NCI-H1048 (cell line): Measurements from ENCODE around the gene MAGEB4.
"Not testable (repeated sequence)": the region's sequence is repeated elsewhere in the genome, so short reads cannot be mapped to it uniquely, and the experiment has no call there.

Experiments used
- DNase-seq: peaks from one replicate; lab custom pipeline; 2025; lab: John Stamatoyannopoulos, UW

Gene MAGEB4, protein sequence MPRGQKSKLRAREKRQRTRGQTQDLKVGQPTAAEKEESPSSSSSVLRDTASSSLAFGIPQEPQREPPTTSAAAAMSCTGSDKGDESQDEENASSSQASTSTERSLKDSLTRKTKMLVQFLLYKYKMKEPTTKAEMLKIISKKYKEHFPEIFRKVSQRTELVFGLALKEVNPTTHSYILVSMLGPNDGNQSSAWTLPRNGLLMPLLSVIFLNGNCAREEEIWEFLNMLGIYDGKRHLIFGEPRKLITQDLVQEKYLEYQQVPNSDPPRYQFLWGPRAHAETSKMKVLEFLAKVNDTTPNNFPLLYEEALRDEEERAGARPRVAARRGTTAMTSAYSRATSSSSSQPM

DNA sequence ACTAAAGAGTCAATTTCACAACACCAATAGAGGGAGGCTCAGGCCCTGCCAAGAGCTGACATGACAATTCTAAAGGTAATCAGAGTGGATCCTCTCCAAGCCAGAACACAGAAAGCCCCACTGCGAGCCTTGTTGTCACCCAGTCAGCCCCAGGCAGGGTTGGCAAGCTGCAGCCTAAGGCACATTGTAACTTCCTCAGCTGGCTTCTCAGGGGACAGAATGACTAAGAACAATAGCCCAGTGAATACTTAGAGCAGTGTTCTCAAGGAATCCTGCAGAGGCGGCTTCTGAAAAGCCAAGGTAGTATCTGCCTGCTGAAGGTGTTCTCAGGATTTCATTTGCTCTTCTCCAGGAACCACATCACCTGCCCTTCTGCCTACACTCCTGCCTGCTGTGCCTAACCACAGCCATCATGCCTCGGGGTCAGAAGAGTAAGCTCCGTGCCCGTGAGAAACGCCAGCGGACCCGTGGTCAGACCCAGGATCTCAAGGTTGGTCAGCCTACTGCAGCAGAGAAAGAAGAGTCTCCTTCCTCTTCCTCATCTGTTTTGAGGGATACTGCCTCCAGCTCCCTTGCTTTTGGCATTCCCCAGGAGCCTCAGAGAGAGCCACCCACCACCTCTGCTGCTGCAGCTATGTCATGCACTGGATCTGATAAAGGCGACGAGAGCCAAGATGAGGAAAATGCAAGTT lies at the start of gene MAGEB4:
MAGEB4 (plus strand) TSS at position 277 of the 692 bp plus-strand sequence; CDS start at position 413, 136 bp downstream.
- DNase-seq = no peak

DNA sequence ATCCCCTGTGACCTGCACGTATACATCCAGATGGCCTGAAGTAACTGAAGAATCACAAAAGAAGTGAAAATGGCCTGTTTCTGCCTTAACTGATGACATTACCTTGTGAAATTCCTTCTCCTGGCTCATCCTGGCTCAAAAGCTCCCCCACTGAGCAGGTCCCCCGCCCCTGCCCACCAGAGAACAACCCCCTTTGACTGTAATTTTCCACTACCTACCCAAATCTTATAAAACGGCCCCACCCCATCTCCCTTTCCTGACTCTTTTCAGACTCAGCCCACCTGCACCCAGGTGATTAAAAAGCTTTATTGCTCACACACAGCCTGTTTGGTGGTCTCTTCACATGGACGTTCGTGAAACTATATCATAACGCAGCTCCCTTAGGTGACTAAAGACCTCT lies 47.9 kb upstream of the MAGEB4 start:
- not testable (repeated sequence) for DNase-seq

DNA sequence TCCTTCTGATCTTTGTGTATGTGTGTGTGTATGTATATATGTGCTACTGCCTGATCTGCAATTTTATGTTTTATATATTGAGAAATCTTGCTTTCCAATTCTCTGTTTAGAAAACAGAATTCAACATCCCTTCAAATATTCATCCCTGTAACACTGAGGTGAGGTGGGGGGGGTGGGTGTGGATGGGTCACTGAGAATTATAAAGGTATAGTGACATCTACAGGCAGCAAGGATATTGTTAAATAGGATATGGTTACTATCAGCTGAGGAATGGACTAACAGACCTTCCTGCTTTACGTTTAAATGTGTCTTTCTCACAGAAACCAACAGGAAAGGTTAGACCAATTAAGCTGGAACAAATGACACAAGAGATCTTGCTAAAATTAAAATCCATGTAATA lies 45.5 kb upstream of the MAGEB4 start:
- DNase-seq = no peak

DNA sequence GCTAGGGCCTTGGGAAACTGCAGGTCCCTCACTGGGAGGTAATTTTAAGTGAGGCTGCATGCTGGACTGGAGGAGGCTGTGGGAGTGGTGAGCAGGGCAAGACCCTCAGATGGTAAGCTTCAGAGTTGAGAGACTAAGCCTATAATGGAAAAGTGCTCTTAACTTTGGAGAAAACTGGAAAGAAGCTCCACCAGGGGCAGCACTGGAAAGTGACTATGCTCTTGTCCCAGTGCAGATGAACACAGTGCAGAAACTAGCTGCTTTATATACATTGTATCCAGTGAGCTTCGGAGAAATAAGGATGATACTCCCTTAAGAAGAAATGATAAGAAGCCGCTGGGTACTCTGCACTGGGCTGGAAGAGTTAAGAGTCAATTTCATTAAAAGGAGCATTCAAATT lies 29.6 kb upstream of the MAGEB4 start:
- no peak for DNase-seq

DNA sequence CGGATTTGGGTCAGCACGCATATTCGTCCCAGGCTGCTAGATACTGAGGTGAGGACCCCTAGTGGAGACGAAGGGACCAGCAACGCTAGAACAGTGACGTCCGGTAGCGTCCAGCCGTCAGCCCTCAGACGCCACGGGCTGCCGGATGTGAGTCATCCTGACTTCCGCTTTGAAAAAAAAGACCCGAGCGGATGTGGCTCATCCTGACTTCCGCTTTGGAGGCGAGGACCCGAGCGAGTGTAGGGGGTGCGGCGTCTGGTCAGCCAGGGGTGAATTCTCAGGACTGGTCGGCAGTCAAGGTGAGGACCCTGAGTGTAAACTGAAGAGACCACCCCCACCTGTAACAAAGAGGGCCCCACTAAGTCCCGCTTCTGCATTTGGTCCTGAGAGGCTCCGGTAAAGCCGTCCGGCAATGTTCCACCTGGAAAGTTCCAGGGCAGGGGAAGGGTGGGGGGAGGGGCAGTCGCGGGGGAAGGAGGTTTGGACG lies 26.4 kb upstream of the MAGEB4 start, which contains the start of gene MAGEB2:
MAGEB2 (plus strand) TSS at position 207 of the 487 bp plus-strand sequence. CDS start 3,018 bp downstream, outside the sequence.
- DNase-seq = no peak

DNA sequence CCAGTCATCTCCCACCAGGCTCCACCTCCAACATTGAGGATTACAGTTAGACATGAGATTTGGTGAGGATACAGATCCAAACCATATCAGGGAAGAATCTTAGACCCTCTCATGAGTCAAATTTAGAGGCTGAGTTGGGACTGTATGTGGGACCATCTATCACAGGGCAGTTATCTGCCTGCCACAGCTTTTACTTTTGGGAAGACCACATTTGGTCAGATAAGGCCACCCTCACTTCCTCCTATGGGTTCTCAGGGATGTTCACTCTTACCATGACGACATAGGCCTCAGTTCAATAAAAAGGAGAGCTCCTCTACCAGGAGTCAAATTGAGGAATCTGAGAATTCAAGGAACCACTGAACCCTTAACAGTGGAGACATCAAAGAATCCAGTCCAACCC lies 24.3 kb upstream of the MAGEB4 start:
- DNase-seq = no peak

DNA sequence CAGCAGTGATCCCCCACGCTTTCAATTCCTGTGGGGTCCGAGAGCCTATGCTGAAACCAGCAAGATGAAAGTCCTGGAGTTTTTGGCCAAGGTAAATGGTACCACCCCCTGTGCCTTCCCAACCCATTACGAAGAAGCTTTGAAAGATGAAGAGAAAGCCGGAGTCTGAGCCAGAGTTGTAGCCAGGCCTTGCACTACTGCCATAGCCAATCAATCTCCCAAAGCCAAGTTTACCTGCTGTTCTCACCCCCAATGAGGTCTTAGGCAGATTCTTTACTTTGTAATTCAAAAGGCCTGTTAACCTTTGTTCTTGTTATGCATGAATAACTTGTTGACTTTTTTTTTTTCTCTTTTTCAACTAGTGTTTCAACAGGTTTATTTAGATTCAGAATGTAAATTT lies 22.4 kb upstream of the MAGEB4 start:
- DNase-seq = no peak

DNA sequence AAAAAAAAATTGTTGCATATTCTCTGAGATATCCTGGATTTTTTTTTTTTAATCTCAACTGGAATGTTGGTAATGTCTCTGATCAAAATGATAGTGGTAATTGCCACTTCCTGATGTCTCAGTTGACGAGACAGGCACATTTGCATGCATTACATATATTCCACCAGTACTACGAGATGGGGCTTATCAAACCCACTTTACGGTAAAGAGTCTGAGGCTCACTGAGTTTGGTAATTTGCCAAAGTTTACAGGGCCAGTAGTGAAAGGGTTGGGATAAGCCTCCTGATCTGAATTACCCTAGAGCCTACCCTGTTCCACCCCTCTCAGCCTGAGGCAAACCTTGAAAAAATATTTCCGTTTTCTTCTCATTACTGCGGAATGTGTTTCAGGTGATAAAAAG lies 21.1 kb upstream of the MAGEB4 start:
- DNase-seq = no peak

DNA sequence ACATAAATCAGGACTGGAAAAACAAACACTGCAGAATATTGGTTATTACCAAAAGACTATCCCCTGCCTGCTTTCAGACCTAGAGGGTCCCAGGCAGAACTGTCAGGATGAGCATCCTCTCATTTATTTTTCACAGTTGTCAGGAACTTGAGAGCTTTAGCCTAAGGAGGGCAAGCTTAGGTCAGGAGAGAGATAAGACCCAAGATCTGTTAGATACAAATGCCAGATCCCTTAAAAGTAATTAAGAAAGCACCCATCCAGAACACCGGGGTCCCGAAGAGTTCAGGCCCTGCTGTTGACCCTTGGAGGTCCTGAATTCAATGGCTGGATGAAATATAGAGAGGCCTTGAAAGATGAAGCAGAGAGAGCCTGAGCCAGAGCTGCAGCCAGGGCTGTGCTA lies 17.3 kb upstream of the MAGEB4 start:
- DNase-seq = no peak

DNA sequence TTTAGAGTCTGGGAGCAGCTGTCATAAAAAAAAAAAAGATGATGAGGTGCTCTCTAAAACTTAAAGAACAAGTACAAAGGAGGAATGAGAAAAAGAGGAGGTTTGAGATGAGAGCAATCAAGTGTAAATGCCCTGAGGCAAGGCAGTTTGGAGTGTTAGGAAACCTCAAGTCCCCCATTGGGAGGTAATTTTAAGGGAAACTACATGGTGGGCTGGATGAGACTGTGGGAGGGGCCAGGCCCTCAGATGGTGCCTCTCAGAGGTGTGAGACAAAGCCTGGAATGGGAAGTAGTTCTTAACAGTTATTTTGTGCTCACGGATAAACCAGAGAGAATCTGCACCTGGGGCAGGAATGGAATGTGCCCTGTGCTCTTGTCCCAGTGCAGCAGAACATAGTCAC lies 13.3 kb upstream of the MAGEB4 start:
- no peak for DNase-seq

DNA sequence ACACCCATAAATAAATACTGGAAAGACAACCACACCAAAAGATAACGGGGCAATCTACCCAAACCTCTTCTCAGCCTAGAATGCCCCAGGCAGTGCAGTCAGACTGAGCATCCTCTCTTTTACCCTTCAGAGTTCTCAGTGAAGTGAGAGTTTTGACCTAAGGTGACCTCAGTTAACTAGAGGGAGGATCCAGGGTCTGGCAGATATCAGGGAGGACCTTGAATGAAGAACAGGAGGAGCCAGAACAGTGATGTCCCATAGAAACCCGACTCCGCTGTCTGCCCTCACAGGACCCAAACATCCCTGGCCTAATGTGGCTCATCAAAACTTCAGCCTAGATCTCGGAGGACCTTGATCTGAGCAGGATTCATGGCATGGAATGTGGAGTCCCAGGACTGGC lies 11.4 kb upstream of the MAGEB4 start, which contains the start of gene MAGEB3:
MAGEB3 (plus strand) TSS at position 263 of the 400 bp plus-strand sequence. CDS start 5,268 bp downstream, outside the sequence.
- no peak for DNase-seq

DNA sequence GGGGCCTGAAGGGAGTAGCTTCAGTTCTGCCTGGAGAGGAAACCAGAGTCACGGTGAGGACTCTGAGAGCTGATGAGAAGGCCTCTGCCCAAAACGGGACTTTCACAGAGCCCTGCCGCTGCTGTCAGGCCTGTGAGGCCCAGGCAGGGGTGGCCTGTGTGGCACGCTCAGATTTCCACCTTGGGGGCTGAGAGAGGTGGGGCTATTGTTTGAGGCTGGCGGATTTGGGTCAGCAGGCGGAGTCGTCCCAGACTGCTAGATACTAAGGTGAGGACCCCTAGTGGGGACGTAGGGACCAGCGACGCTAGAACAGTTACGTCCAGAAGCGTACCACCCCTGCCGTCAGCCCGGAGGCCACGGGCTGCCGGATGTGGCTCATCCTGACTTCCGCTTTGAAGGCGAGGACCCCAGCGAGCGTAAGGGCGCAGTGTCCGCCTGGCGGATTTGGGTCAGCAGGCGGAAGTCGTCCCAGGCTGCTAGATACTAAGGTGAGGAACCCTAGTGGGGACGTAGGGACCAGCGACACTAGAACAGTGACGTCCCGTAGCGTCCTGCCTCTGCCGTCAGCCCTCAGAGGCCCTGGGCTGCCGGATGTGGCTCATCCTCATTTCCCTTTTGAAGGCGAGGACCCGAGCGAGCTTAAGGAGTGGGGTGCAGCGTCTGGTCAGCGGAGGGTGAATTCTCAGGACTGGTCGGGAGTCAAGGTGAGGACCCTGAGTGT lies 5.1 kb downstream of the MAGEB4 start, which contains the start of gene MAGEB1:
MAGEB1 (plus strand) TSS at position 378 of the 721 bp plus-strand sequence. CDS start 3,348 bp downstream, outside the sequence.
- DNase-seq = no peak

DNA sequence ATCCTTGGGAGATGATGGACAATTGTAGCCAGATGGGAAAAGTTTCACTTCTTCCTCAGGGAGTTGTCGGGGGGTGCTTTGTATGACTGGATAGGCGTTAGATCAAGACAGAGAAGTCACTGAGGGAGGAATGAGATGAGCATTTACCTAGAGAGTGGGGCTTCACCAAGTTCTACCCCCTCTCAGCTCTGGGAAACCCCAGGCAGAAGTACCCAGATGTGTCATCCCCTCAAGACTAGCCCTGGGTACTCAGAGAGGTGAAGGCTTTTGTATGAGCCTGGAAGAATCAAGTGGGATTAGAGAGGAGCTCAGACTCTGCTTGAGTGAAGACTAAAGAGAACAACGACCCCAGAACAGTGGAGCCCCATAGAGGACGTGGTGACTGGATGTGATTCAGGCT lies 7.1 kb downstream of the MAGEB4 start:
- DNase-seq = no peak

DNA sequence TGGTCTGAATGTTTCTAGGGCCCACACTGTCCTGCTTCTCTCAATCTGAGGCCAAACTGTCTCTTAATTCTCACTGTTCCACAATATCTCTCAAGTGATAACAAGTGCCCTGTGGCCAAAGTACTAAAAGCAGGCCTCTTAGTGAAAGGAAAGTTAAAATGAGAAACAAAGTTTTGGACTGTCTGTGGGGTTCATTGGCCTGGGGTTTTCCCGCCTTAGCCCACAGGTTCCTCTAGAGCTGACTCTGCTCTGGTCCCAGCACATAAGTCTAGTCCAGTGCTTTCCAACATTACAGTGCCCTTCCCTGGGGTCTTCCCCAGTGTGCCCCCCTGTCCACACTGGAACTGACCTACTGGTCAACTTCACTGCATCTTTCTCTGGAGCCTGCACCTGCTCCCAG lies 11.5 kb downstream of the MAGEB4 start:
- DNase-seq = no peak

DNA sequence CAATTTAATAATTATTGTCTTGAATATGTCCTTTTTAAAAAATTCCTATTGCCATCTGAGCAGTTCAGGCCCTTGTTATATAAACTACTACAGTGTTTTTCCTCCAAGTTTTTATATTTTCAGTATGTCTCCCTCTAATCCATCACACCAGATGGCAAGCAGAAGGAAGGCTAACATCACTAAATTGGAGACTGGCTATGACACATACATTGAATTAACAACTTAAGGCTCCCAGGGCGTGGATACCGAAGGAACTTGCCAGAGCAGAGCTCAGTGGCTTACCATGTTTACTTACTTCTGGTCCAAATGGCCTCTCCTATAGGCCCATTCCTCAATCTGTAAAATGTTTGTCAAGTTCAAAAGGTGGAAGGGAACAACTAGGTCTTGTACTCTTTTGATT lies 18.1 kb downstream of the MAGEB4 start:
- DNase-seq = no peak

DNA sequence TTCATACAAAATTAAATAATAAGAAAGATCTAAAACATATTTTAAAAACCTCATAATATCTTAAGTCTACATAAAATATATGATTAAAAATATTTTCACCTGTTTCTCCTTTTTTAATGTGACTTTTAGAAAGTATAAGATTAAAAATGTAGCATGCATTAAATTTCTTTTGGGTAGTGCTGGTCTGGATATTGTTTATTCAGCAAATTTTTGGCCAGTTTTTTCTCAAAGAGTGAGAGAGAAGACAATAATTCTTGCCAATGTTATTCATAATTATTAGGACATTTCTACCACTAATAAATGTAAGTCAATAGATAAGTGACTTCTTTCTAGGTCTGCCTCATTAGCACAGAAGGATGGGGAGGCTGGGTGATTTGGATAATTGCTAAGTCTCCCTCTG lies 19.2 kb downstream of the MAGEB4 start:
- DNase-seq = no peak

DNA sequence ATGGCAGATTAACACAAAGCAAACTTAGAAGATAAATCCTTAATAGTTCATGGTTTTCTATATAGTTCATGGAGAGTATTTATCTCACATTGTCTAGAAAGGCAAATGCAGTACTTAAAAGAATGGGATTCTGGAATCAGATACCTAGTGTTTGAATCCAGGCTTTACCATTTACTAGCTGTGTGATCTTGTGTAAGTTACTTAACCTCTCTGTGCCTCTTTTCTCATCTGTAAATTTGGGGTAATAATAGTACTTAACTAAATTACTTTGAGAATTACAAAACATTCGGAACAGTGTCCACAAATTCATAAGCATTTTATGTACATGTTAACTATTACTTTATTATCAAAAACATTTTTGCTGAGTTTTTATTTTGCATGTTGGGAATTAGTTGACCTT lies 21.0 kb downstream of the MAGEB4 start:
- no peak for DNase-seq

DNA sequence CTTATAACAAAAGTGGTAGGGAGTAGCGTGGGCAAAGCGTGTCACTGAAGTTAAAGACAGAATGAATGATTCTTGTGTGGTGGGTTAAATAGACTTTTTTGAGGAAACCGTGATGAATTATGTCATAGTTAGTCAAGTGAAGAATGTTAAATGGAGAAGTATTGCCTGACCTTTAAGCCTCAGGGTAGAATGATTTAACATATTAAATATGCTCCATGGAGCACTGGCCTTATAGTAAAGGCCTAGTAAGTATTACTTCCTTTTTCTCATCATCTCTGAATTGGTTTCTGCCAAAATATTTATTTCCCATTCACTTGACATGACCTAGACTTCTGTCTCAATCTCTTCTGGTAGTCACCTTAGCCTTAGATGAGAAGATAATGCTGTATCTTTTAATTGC lies 28.8 kb downstream of the MAGEB4 start:
- DNase-seq = no peak

DNA sequence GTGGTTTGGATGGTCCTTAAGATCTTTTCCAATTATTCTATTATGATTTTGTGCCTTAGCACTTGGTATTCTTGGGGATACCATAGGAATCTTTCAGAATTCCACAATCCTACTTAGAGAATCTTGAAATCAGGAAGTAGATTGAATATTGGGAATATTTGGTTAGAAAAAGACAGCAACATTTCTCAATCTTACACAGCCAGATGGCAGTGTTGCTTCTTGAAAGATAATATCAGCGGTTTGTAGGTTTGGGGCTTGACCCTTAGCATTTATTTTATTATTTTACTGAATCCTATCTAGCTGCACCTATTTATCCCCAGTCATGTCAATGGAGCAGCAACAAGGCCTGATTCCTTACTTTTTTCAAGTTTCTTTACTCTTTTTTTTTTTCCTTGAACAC lies 33.7 kb downstream of the MAGEB4 start:
- DNase-seq = no peak

DNA sequence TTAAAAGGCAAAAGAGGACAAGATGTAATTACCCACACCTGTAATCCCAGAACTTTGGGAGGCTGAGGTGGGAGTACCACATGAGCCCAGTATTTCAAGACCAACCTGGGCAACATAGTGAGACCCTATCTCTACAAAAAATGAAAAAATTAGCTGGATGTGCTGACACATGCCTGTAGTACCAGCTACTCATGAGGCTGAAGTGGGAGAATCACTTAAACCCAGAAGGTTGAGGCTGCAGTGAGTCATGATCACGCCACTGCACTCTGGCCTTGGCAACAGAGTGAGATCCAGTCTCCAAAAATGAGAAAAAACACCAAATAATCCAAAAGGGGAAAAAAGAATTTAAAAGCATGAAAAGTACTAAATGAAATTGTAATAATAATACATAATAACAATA lies 36.6 kb downstream of the MAGEB4 start:
- DNase-seq = no peak

DNA sequence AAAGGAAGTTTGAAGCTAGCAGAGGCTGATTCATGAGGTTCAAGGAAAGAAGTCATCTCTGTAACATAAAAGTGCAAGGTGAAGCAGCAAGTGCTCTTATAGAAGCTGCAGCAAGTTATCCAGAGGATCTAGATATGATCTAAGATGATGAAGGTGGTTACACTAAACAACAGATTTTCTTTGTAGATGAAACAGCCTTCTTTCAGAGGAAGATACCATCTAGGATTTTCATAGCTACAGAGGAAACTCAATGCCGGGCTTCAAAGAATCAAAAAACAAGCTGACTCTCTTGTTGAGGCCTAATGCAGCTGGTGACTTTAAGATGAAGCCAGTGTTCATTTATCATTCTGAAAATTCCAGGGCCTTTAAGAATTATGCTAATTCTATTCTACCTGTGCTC lies 38.6 kb downstream of the MAGEB4 start:
- DNase-seq = no peak

DNA sequence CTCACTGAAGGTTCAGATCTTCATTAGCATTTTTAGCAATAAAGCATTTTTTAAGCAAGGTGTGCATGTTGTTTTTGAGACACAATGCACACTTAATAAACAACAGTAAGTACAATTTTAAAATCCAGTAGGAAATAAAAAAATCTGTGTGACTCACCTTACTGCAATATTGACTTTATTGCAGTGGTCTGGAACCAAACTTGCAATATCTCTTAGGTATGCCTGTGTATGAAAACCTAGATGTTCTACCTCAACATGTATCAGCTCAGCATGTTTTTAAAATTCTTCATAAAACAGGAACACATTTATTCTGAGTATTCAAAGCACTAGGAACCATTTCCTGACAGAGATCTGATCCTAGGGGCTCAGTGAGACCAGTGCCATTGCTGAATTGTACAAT lies 40.7 kb downstream of the MAGEB4 start:
- DNase-seq = no peak
